Keratinocyte (primary cell): ENCODE results near the gene AP3S1. TPM values are rescaled to one million over a fixed set of nuclear protein-coding genes. Genes with fewer than 3 reads are reported as not detected.

ENCODE experiments used
- DNase-seq: peaks from one replicate; pipeline ENCODE4 v3.0.0-alpha.2; 2011; ENCODE audit warnings: low read depth, missing footprints, low spot score
- FAIRE-seq: peaks from 2 replicates; lab custom pipeline; 2011; peaks lifted over from hg19 to GRCh38; lab: Jason Lieb, UNC
- H2AFZ ChIP-seq: 2 replicates; pipeline ENCODE4 v1.6.0; 2012; ENCODE audit warnings: low read length, control low read depth, inconsistent platforms; ENCODE audit not compliant: control insufficient read depth
- H3K27ac ChIP-seq: 2 replicates; pipeline ENCODE4 v1.5.1; 2011; ENCODE audit warnings: low read length; ENCODE audit not compliant: control insufficient read depth, insufficient read depth
- H3K27me3 ChIP-seq: 3 replicates; pipeline ENCODE4 v1.6.0; 2011; ENCODE audit warnings: low read length; ENCODE audit not compliant: control insufficient read depth, insufficient read depth; ENCODE audit errors: extremely low read depth
- H3K36me3 ChIP-seq, 2 experiments: 2 replicates in 1 of 2; 3 replicates in 1 of 2; pipeline ENCODE4 v1.5.1; 2011; ENCODE audit warnings: low read length in 2 of 2, mild to moderate bottlenecking in 1 of 2; ENCODE audit not compliant: control insufficient read depth in 2 of 2, insufficient read depth in 2 of 2; ENCODE audit errors: extremely low read depth in 1 of 2
- H3K4me1 ChIP-seq: 3 replicates; pipeline ENCODE4 v1.5.1; 2011; ENCODE audit warnings: low read length; ENCODE audit not compliant: control insufficient read depth, insufficient read depth; ENCODE audit errors: extremely low read depth
- H3K4me2 ChIP-seq: 3 replicates; pipeline ENCODE4 v1.6.0; 2011; ENCODE audit warnings: low read depth, low read length; ENCODE audit not compliant: control insufficient read depth, insufficient read depth; ENCODE audit errors: extremely low read depth
- H3K4me3 ChIP-seq, 3 experiments: fragments of 200-600 bp in 1 of 3; sonication (generic) in 1 of 3; 2 replicates in 2 of 3; 3 replicates in 1 of 3; pipeline ENCODE4 v1.5.1; 2011 to 2016; ENCODE audit warnings: low read length in 3 of 3, mild to moderate bottlenecking in 3 of 3, control low read depth in 2 of 3, inconsistent platforms in 1 of 3, low read depth in 1 of 3, mixed read lengths in 1 of 3, mixed run types in 1 of 3, moderate library complexity in 1 of 3; ENCODE audit not compliant: control insufficient read depth in 2 of 3, insufficient read depth in 2 of 3; ENCODE audit errors: extremely low read depth in 1 of 3
- H3K79me2 ChIP-seq: 2 replicates; pipeline ENCODE4 v1.6.0; 2012; ENCODE audit warnings: low read length; ENCODE audit not compliant: control insufficient read depth, insufficient read depth
- H3K9ac ChIP-seq: 3 replicates; pipeline ENCODE4 v1.6.0; 2011; ENCODE audit warnings: low read length; ENCODE audit not compliant: control insufficient read depth, insufficient read depth; ENCODE audit errors: extremely low read depth
- H3K9me1 ChIP-seq: 3 replicates; pipeline ENCODE4 v1.6.0; 2011; ENCODE audit warnings: low read length; ENCODE audit not compliant: control insufficient read depth, insufficient read depth; ENCODE audit errors: extremely low read depth
- H3K9me3 ChIP-seq: 2 replicates; pipeline ENCODE4 v1.5.1; 2012; ENCODE audit warnings: low read depth, low read length; ENCODE audit not compliant: control insufficient read depth
- H4K20me1 ChIP-seq: 3 replicates; pipeline ENCODE4 v1.6.0; 2011; ENCODE audit warnings: low read length; ENCODE audit not compliant: control insufficient read depth, insufficient read depth; ENCODE audit errors: extremely low read depth
- CTCF ChIP-seq, 3 experiments: IDR thresholded peaks in 1 of 3; conservative IDR thresholded peaks in 1 of 3; optimal IDR thresholded peaks in 1 of 3; 2 replicates in 2 of 3; 3 replicates in 1 of 3; pipeline versions ENCODE3 to v1.5.1; 2011; ENCODE audit warnings: low read length in 3 of 3, mild to moderate bottlenecking in 3 of 3, moderate library complexity in 2 of 3, control low read depth in 1 of 3, inconsistent platforms in 1 of 3; ENCODE audit not compliant: insufficient read depth in 2 of 3; ENCODE audit errors: extremely low read depth in 1 of 3
- EZH2 ChIP-seq: IDR thresholded peaks from one replicate; pipeline ENCODE4 v1.6.1; 2012; ENCODE audit warnings: inconsistent platforms, mild to moderate bottlenecking, low read length, moderate library complexity
- dilution Hi-C: fragments of 300-500 bp; cut with MboI; formaldehyde crosslinking; loops from one replicate; pipeline ENCODE4 v1.7.0; 2020; ENCODE audit warnings: low sequenced_read_pairs; ENCODE audit not compliant: extremely low pct_ligation_motif_present
- polyA plus RNA-seq, 5 experiments: library from polyadenylated mRNA; depleted of rRNA in 3 of 5; stranded (reverse) in 3 of 5; stranded (forward) in 1 of 5; unstranded in 1 of 5; fragments of >200 nt; gene quantifications; 1 replicate in 1 of 5; 2 replicates in 3 of 5; 3 replicates in 1 of 5; pipeline versions ENCODE4 v1.2.1 to v1.2.3, GENCODE V29; 2011 to 2012; ENCODE audit warnings: missing spikeins in 2 of 5, low read depth in 1 of 5, low replicate concordance in 1 of 5

AP3S1 gene
- polyA plus RNA-seq, 1 donor (not counting 4 experiments of a cell fraction or from before 2014, with no cell fraction given) = 153 TPM

GRCh38 chr5:115843444-115844130, 1.9 kb downstream of the AP3S1 start:
- H3K4me1 ChIP-seq = peaks cover 40% of the 10 kb centered on the region
- dilution Hi-C loops = no loop called here

DNA sequence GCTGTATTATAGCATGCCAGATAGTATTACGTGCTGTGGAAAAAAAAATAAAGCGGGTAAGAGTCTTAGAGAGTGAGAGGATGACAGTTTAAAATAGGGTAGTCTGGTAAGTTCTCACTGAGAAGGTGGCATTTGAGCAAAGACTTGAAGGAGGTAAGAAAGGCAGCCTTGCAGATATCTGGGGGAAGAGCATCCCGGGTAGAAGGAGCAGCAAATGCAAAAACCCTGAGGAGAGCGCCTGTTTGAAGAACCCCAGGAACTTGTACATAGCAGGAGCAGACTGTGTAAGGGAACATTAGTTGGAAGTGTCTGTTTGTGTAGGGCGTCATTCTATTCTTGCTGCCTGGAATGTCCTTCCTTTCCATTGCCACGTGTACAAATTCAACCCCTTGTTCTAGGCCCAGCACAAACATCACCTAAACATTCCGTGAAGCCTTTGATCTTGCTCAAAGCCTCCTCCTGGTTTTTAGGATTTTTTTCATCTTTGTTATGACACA, 2.6 kb downstream of the AP3S1 start:
- peaks cover 88% of the 10 kb centered on the region for H3K79me2 ChIP-seq
- H3K27me3 ChIP-seq = no peaks in the 10 kb centered on the region
- no peak overlapping the region for H2AFZ ChIP-seq
- FAIRE-seq = no peak
- no peak overlapping the region for H3K9ac ChIP-seq
- H3K4me2 ChIP-seq = peak overlapping the region; percentile 93
- H3K9me3 ChIP-seq = no peaks in the 10 kb centered on the region
- peak overlapping the region in 2 of 3 experiments; percentile 7 to 77 for H3K4me3 ChIP-seq
- no peaks in the 10 kb centered on the region for H4K20me1 ChIP-seq
- H3K9me1 ChIP-seq = no peaks in the 10 kb centered on the region
- H3K4me1 ChIP-seq = peaks cover 36% of the 10 kb centered on the region
- no peak overlapping the region for H3K27ac ChIP-seq
- TF ChIP-seq CTCF (optimal IDR thresholded peaks at IDR 0.05 in 1 of 3, IDR thresholded peaks at IDR 0.05 in 1 of 3, conservative IDR thresholded peaks at IDR 0.05 in 1 of 3; ENCODE audit: extremely low read depth in 1 of 3, insufficient read depth in 2 of 3, low read length in 3 of 3) (no peak), EZH2 (no peak)
- dilution Hi-C loops = no loop called here
- DNase-seq = no peak
- no peaks in the 10 kb centered on the region for H3K36me3 ChIP-seq

More at GRCh38 chr5:115843444-115844130, 1.9 kb downstream of the AP3S1 start:
- Histone ChIP-seq H3K27ac (peak overlapping the region; percentile 96), H3K9me1 (no peaks in the 10 kb centered on the region), H3K36me3 (no peaks in the 10 kb centered on the region), H4K20me1 (no peaks in the 10 kb centered on the region), H3K9ac (peak overlapping the region; percentile 92), H3K27me3 (no peaks in the 10 kb centered on the region), H3K79me2 (peaks cover 88% of the 10 kb centered on the region), H3K9me3 (no peaks in the 10 kb centered on the region), H3K4me3 (peak overlapping the region; percentile 77 to 98 (median 85)), H2AFZ (no peak overlapping the region), H3K4me2 (peak overlapping the region; percentile 93)
- DNase-seq (no peak), FAIRE-seq (no peak)
- no peak for TF ChIP-seq EZH2
- TF ChIP-seq CTCF (optimal IDR thresholded peaks at IDR 0.05 in 1 of 3, IDR thresholded peaks at IDR 0.05 in 1 of 3, conservative IDR thresholded peaks at IDR 0.05 in 1 of 3; ENCODE audit: extremely low read depth in 1 of 3, insufficient read depth in 2 of 3, low read length in 3 of 3) = no peak
